Stimulated activated memory B cell treated with anti-CD40 and anti-IgM and Interleukin-4, amounts not matched to agents 10 μg/mL and 1 μg/mL and 100 μg/mL, for 72 hours (primary cell): ENCODE data around the gene KCNQ4.

Source experiments
- ATAC-seq: fragments of 150-1000 bp; cut with Tn5 transposase; 2 replicates; pipeline ENCODE4 v1.10.0; 2021
- H3K27ac Mint-ChIP-seq: one replicate; pipeline ENCODE4 v1.8.0; 2022; ENCODE audit warnings: mild to moderate bottlenecking, mixed read lengths
- H3K27me3 Mint-ChIP-seq: one replicate; pipeline ENCODE4 v1.8.0; 2022; ENCODE audit warnings: mixed read lengths
- H3K36me3 Mint-ChIP-seq: one replicate; pipeline ENCODE4 v1.8.0; 2022; ENCODE audit warnings: mixed read lengths
- H3K4me1 Mint-ChIP-seq: one replicate; pipeline ENCODE4 v1.8.0; 2022; ENCODE audit warnings: mixed read lengths
- H3K4me3 Mint-ChIP-seq: one replicate; pipeline ENCODE4 v1.8.0; 2022; ENCODE audit warnings: mild to moderate bottlenecking, moderate library complexity, mixed read lengths
- H3K9me3 Mint-ChIP-seq: one replicate; pipeline ENCODE4 v1.8.0; 2022; ENCODE audit warnings: mixed read lengths

KCNQ4 gene

DNA sequence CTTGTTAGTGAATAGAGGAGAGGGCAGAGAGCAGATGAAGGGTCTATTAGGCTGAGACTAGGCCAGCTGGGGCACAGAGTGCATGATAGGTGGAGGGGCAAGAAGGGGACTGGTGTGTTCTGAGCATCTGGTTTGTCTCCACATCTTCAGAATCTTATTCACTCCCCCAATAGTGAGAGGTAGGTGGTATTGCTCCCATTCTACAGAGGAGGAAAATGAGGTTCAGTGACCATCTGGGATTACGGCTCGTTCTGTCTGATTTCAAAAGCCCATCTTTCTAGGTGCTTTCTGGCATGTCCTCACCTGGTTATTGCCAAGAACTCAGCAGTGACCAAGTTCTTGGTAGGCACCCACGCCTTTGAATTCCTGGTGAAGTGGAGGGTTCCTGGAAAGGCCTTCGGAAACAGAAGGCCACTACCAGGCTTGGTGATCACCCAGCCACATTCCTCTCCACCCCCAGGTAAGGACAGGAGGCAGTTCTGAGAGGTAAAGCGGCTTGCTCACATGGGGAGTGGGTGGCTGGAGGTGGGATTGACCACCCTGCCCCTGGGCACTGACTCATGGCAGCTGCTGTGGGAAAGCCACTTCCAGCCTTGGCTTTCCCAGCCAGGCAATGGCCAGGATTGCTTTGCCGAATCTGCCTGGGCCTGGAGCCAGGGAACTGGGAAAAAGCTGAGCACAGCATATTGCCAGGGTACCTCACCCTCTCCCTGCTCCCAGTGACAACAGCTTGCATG, 97.4 kb downstream of the KCNQ4 start:
- no peak overlapping the region for H3K27ac Mint-ChIP-seq
- no peak for ATAC-seq
- no peaks in the 10 kb centered on the region for H3K36me3 Mint-ChIP-seq
- H3K9me3 Mint-ChIP-seq, result peaks cover 5% of the 10 kb centered on the region
- H3K4me3 Mint-ChIP-seq, result no peak overlapping the region
- peaks cover 7% of the 10 kb centered on the region for H3K4me1 Mint-ChIP-seq
- H3K27me3 Mint-ChIP-seq, result peaks cover 58% of the 10 kb centered on the region

DNA sequence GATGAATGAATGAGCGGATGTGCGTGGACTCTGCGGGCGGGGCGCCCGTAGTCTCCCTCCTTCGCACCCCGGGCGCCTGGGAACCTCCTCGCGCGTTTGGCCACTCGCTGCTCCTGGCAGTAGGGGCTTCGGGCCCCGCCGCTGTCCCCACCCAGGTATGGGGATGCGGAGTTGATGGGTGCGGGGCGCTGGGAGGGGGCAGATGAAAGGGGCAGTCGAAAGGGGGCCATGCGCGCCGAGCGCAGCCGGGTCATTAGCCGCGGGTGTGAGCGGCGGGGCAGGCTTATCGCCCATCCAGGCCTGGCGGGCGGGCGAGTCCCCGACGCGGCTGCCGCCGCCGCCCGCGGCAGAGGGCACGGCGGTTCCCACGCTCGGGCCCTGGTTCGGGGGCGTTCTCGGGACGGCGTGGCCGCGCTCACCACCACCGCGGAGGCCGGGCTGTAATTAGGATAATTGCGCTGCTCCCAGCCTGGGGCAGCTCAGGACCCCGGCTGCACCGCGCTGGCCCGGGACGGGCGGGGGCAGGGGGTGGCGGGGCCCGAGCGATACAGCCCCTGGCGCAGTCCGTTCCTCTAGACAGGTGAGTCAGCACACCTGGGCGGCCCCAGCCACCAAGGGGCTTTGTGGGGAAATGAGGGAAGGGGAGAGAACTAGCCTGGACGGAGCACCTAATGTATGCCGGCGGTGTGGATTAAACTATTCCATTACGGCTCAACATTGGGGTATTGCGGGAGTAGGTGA, 100.6 kb downstream of the KCNQ4 start:
- H3K27me3 Mint-ChIP-seq, result peaks cover 90% of the 10 kb centered on the region
- no peak overlapping the region for H3K27ac Mint-ChIP-seq
- no peak overlapping the region for H3K4me3 Mint-ChIP-seq
- no peaks in the 10 kb centered on the region for H3K36me3 Mint-ChIP-seq
- peaks cover 3% of the 10 kb centered on the region for H3K9me3 Mint-ChIP-seq
- peak; percentile 21 for ATAC-seq
- peaks cover 7% of the 10 kb centered on the region for H3K4me1 Mint-ChIP-seq

DNA sequence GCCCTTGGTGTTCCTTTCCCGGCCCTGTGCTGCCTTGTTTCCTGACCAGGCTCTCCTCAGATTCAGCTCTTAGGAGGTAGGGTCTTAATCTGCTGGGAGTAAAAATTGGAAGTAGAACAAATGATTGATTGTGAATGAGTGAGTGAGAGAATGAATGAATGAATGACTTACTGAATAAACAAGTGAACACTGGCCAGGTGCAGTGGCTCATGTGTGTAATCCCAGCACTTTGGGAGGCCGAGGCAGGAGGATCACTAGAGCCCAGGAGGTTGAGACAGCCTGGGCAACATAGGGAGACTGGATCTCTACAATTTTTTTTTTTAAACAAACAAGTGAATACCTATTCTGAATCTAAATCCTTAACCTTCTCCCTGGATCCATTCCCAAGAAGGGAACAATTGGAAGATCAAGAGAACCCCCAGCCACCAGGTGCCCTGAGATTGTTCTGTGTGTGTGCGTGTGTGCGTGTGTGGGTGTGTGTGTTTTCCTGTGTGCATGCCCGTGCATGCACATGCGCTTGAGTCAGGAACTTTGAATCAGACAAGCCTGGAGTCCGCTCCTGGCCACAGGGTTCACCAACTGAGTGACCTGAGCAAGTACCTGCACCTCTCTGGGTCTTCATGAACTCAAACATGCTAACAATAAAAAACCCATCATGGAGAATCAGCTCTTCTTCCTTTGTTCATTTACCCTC, 102.9 kb downstream of the KCNQ4 start:
- H3K27me3 Mint-ChIP-seq, result peaks cover 74% of the 10 kb centered on the region
- no peak overlapping the region for H3K4me3 Mint-ChIP-seq
- H3K27ac Mint-ChIP-seq, result no peak overlapping the region
- H3K9me3 Mint-ChIP-seq, result peaks cover 3% of the 10 kb centered on the region
- ATAC-seq, result no peak
- H3K4me1 Mint-ChIP-seq, result peaks cover 7% of the 10 kb centered on the region
- no peaks in the 10 kb centered on the region for H3K36me3 Mint-ChIP-seq

- H3K27me3 Mint-ChIP-seq, result peaks cover 69% of the 10 kb centered on the region
- H3K4me1 Mint-ChIP-seq, result peaks cover 7% of the 10 kb centered on the region
These were observed 103.4 kb downstream of the KCNQ4 start for GRCh38 chr1:40887012-40887378.

DNA sequence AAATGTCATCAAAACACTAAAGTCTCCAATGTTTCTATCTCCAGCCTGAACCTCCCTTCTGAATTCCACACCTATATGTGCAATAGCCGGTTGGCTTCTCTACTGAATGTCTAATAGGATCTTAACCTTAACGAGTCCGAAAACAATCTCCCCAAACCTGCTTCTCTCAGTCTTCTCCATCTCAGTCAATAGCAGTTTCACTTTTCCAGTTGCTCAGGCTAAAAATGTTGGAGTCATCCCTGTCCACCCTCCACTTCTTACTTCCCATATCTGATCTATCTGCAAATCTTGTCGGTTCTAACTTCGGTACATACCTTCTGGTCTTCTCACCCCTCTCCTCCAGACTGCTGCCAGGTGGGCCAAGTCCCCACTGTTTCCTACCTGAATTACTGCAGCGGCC, 104.1 kb downstream of the KCNQ4 start:
- H3K27me3 Mint-ChIP-seq, result peaks cover 62% of the 10 kb centered on the region
- H3K9me3 Mint-ChIP-seq, result peaks cover 3% of the 10 kb centered on the region
- no peaks in the 10 kb centered on the region for H3K36me3 Mint-ChIP-seq
- peaks cover 7% of the 10 kb centered on the region for H3K4me1 Mint-ChIP-seq
- H3K4me3 Mint-ChIP-seq, result no peak overlapping the region
- H3K27ac Mint-ChIP-seq, result no peak overlapping the region
- no peak for ATAC-seq

More at GRCh38 chr1:40887012-40887378, 103.4 kb downstream of the KCNQ4 start:
- H3K36me3 Mint-ChIP-seq, result no peaks in the 10 kb centered on the region
- H3K27ac Mint-ChIP-seq, result no peak overlapping the region
- H3K9me3 Mint-ChIP-seq, result peaks cover 3% of the 10 kb centered on the region
- ATAC-seq, result no peak
- no peak overlapping the region for H3K4me3 Mint-ChIP-seq
